ENCODE results near the gene DLEC1. TPM values are rescaled to one million over a fixed set of nuclear protein-coding genes. Genes with fewer than 3 reads are reported as not detected.

Gene DLEC1
- total RNA-seq = 1 to 10 TPM in 1 of 2 donors, under 1 TPM in 1; 0.18 to 1.9 TPM

- H3K9me3 Mint-ChIP-seq = peaks cover 10 to 11% of the 10 kb centered on the region in 2 donors
- ATAC-seq (peak; percentile 64 to 74), DNase-seq (ENCODE audit: low spot score in 2 of 2) (peak; percentile 77 to 78)
- H3K27ac Mint-ChIP-seq = peak within 1 kb of the TSS; percentile 89 to 98
- peaks cover 10 to 13% of the 10 kb centered on the region in 2 donors for H3K36me3 Mint-ChIP-seq
Measured at GRCh38 chr3:38039101-38039898, at the start of gene DLEC1. DLEC1 (plus strand) TSS chr3:38039208; CDS start chr3:38039226, 18 bp downstream.

GRCh38 chr3:37989821-37990480 is 49.1 kb upstream of the DLEC1 start:
- DNase-seq (ENCODE audit: low spot score in 2 of 2) (peak in 1 of 2 donors; percentile 37), ATAC-seq (no peak)
- Mint-ChIP-seq H3K27ac (peak overlapping the region in 1 of 2 donors; percentile 55), H3K9me3 (no peaks in the 10 kb centered on the region), H3K36me3 (no peaks in the 10 kb centered on the region)

- DNase-seq (ENCODE audit: low spot score in 2 of 2) (peak in 1 of 2 donors; percentile 37), ATAC-seq (no peak)
- H3K9me3 Mint-ChIP-seq = no peaks in the 10 kb centered on the region
- peak within 1 kb of the TSS in 1 of 2 donors; percentile 55 for H3K27ac Mint-ChIP-seq
- peaks cover 0 to 3% of the 10 kb centered on the region in 2 donors for H3K36me3 Mint-ChIP-seq
Measured at GRCh38 chr3:37990527-37990926, 48.5 kb upstream of the DLEC1 start, which contains the start of gene VILL. VILL (plus strand) TSS chr3:37990786; CDS start chr3:37993673, 2,887 bp downstream.

- Mint-ChIP-seq H3K9me3 (no peaks in the 10 kb centered on the region), H3K27ac (peak overlapping the region in 1 of 2 donors; percentile 42), H3K36me3 (peaks cover 0 to 8% of the 10 kb centered on the region in 2 donors)
- ATAC-seq = no peak
- DNase-seq (ENCODE audit: low spot score in 2 of 2) = no peak
Measured at GRCh38 chr3:37991109-37991508, 47.9 kb upstream of the DLEC1 start.

- Mint-ChIP-seq H3K9me3 (peaks cover 0 to 3% of the 10 kb centered on the region in 2 donors), H3K27ac (no peak overlapping the region), H3K36me3 (peaks cover 7 to 14% of the 10 kb centered on the region in 2 donors)
- DNase-seq (ENCODE audit: low spot score in 2 of 2) (peak in 1 of 2 donors; percentile 40), ATAC-seq (no peak)
Measured at GRCh38 chr3:37991823-37992222, 47.2 kb upstream of the DLEC1 start.

- peak in 1 of 2 donors; percentile 41 for DNase-seq (ENCODE audit: low spot score in 2 of 2)
- Mint-ChIP-seq H3K27ac (peak overlapping the region in 1 of 2 donors; percentile 94), H3K36me3 (peaks cover 11 to 16% of the 10 kb centered on the region in 2 donors), H3K9me3 (peaks cover 0 to 3% of the 10 kb centered on the region in 2 donors)
- no peak for ATAC-seq
Measured at GRCh38 chr3:37992271-37993066, 46.5 kb upstream of the DLEC1 start.

- H3K9me3 Mint-ChIP-seq = peaks cover 0 to 3% of the 10 kb centered on the region in 2 donors
- peak overlapping the region in 1 of 2 donors; percentile 94 for H3K27ac Mint-ChIP-seq
- ATAC-seq (no peak), DNase-seq (ENCODE audit: low spot score in 2 of 2) (peak in 1 of 2 donors; percentile 52)
- peaks cover 11 to 16% of the 10 kb centered on the region in 2 donors for H3K36me3 Mint-ChIP-seq
Measured at GRCh38 chr3:37993067-37993455, 45.9 kb upstream of the DLEC1 start.

- peak overlapping the region; percentile 81 to 94 for H3K27ac Mint-ChIP-seq
- peaks cover 11 to 16% of the 10 kb centered on the region in 2 donors for H3K36me3 Mint-ChIP-seq
- DNase-seq (ENCODE audit: low spot score in 2 of 2) (no peak), ATAC-seq (no peak)
- peaks cover 0 to 3% of the 10 kb centered on the region in 2 donors for H3K9me3 Mint-ChIP-seq
Measured at GRCh38 chr3:37993460-37993819, 45.6 kb upstream of the DLEC1 start.

- DNase-seq (ENCODE audit: low spot score in 2 of 2) = peak; percentile 70 to 82
- peak; percentile 68 to 70 for ATAC-seq
- peak overlapping the region; percentile 81 to 94 for H3K27ac Mint-ChIP-seq
Measured at GRCh38 chr3:37993820-37994638, 45.0 kb upstream of the DLEC1 start.

GRCh38 chr3:37994639-37994972 is 44.4 kb upstream of the DLEC1 start:
- peak overlapping the region; percentile 81 to 94 for H3K27ac Mint-ChIP-seq
- ATAC-seq (peak; percentile 8 to 21), DNase-seq (ENCODE audit: low spot score in 2 of 2) (no peak)
- peaks cover 11 to 16% of the 10 kb centered on the region in 2 donors for H3K36me3 Mint-ChIP-seq
- H3K9me3 Mint-ChIP-seq = peaks cover 0 to 3% of the 10 kb centered on the region in 2 donors

More at GRCh38 chr3:37993820-37994638, 45.0 kb upstream of the DLEC1 start:
- H3K36me3 Mint-ChIP-seq = peaks cover 11 to 16% of the 10 kb centered on the region in 2 donors
- peaks cover 0 to 3% of the 10 kb centered on the region in 2 donors for H3K9me3 Mint-ChIP-seq

GRCh38 chr3:37995652-37996641 is 43.1 kb upstream of the DLEC1 start:
- DNase-seq (ENCODE audit: low spot score in 2 of 2) = peak in 1 of 2 donors; percentile 48
- H3K36me3 Mint-ChIP-seq = peaks cover 11 to 16% of the 10 kb centered on the region in 2 donors

GRCh38 chr3:37996785-37997301 is 42.2 kb upstream of the DLEC1 start:
- ATAC-seq (peak; percentile 55 to 57), DNase-seq (ENCODE audit: low spot score in 2 of 2) (peak; percentile 81 to 88)
- Mint-ChIP-seq H3K27ac (peak overlapping the region; percentile 37 to 76), H3K36me3 (peaks cover 11 to 16% of the 10 kb centered on the region in 2 donors), H3K9me3 (peaks cover 0 to 3% of the 10 kb centered on the region in 2 donors)

More at GRCh38 chr3:37995652-37996641, 43.1 kb upstream of the DLEC1 start:
- Mint-ChIP-seq H3K27ac (peak overlapping the region; percentile 57 to 94), H3K9me3 (peaks cover 0 to 3% of the 10 kb centered on the region in 2 donors)
- ATAC-seq = no peak

GRCh38 chr3:37997342-37997741 is 41.7 kb upstream of the DLEC1 start:
- H3K27ac Mint-ChIP-seq = peak overlapping the region in 1 of 2 donors; percentile 76
- peaks cover 11 to 16% of the 10 kb centered on the region in 2 donors for H3K36me3 Mint-ChIP-seq
- ATAC-seq = no peak
- peak in 1 of 2 donors; percentile 53 for DNase-seq (ENCODE audit: low spot score in 2 of 2)
- H3K9me3 Mint-ChIP-seq = peaks cover 0 to 3% of the 10 kb centered on the region in 2 donors

GRCh38 chr3:37997791-37998370 is 41.1 kb upstream of the DLEC1 start:
- ATAC-seq (no peak), DNase-seq (ENCODE audit: low spot score in 2 of 2) (peak in 1 of 2 donors; percentile 56)
- peaks cover 11 to 16% of the 10 kb centered on the region in 2 donors for H3K36me3 Mint-ChIP-seq
- peak overlapping the region; percentile 89 to 95 for H3K27ac Mint-ChIP-seq
- H3K9me3 Mint-ChIP-seq = peaks cover 0 to 3% of the 10 kb centered on the region in 2 donors

Data from activated naive CD4-positive, alpha-beta T cell treated with anti-CD3 and anti-CD28 coated beads, Interleukin-2, amount 50 U/mL, for 72 hours (primary cell).